OCI-LY1 (cell line): Measurements from ENCODE around the gene TCL1A.

Experiments used
- EZH2 ChIP-seq: fragments of 200-600 bp; sonication (generic), shearing (Covaris generic); IDR thresholded peaks from 2 replicates; pipeline ENCODE4 v1.8.0; 2017; ENCODE audit warnings: borderline replicate concordance, mixed run types, mild to moderate bottlenecking, antibody characterized with exemption, low read length, moderate library complexity, mixed read lengths
- TF ChIP-seq, protein P1 (sequence below): fragments of 200-600 bp; sonication (generic), shearing (Covaris generic); IDR thresholded peaks from 2 replicates; pipeline ENCODE4 v1.5.1; 2017; ENCODE audit warnings: mild to moderate bottlenecking, antibody characterized with exemption, low read length, moderate library complexity, mixed read lengths

DNA sequence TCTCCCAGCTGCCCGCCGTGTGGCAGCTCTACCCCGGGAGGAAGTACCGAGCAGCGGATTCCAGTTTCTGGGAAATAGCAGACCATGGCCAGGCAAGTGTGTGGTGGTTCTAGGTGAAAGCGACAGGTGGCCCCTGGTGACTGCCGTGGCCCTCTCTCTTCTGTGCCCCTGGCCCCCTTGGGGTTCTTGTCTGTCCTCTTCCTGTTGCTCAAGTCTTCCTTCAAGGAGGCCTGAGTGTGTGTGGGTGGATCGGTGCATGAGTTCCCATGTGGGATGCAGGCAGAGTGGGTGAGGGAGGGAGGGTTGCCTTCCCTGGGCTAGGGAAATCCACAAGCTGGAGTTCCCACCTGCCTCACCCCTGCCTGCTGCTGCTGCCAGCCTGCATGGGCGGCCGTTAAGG lies 23.1 kb downstream of the TCL1A start:
- TF ChIP-seq, protein P1, sequence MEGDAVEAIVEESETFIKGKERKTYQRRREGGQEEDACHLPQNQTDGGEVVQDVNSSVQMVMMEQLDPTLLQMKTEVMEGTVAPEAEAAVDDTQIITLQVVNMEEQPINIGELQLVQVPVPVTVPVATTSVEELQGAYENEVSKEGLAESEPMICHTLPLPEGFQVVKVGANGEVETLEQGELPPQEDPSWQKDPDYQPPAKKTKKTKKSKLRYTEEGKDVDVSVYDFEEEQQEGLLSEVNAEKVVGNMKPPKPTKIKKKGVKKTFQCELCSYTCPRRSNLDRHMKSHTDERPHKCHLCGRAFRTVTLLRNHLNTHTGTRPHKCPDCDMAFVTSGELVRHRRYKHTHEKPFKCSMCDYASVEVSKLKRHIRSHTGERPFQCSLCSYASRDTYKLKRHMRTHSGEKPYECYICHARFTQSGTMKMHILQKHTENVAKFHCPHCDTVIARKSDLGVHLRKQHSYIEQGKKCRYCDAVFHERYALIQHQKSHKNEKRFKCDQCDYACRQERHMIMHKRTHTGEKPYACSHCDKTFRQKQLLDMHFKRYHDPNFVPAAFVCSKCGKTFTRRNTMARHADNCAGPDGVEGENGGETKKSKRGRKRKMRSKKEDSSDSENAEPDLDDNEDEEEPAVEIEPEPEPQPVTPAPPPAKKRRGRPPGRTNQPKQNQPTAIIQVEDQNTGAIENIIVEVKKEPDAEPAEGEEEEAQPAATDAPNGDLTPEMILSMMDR: no peak
- TF ChIP-seq EZH2: no peak
